Upper lobe of right lung (tissue), 1 donor: ENCODE measurements around the gene KAT6B. TPM values are rescaled to one million over a fixed set of nuclear protein-coding genes. Genes with fewer than 3 reads are reported as not detected.

Experiments
- ATAC-seq: fragments of 200-7000 bp; cut with Tn5 transposase; one replicate; pipeline ENCODE4 v1.9.1; 2020; ENCODE audit warnings: mild to moderate bottlenecking, moderate library complexity
- DNase-seq: peaks from one replicate; pipeline ENCODE4 v3.0.0-alpha.2; 2020
- H3K27ac ChIP-seq: fragments of 200-600 bp; one replicate; pipeline ENCODE4 v1.8.0; 2022
- H3K27me3 ChIP-seq: fragments of 200-600 bp; one replicate; pipeline ENCODE4 v1.8.0; 2022; ENCODE audit warnings: mild to moderate bottlenecking
- H3K36me3 ChIP-seq: fragments of 200-600 bp; one replicate; pipeline ENCODE4 v1.8.0; 2022
- H3K4me1 ChIP-seq: fragments of 200-600 bp; one replicate; pipeline ENCODE4 v1.8.0; 2022
- H3K4me3 ChIP-seq: fragments of 200-600 bp; one replicate; pipeline ENCODE4 v1.8.0; 2022; ENCODE audit warnings: mild to moderate bottlenecking
- H3K9me3 ChIP-seq: fragments of 200-600 bp; one replicate; pipeline ENCODE4 v1.8.0; 2022
- intact Hi-C: fragments of 100-400 bp; cut with DNase I; formaldehyde crosslinking; loops from one replicate; pipeline ENCODE4 v1.11.0; 2022
- total RNA-seq: library from RNA; stranded (reverse); fragmentation: NEBNext Ultra II Directional; extraction: Animal tissue kit (Norgen Biotek cat#: 25700); gene quantifications from one replicate; pipeline ENCODE4 v1.2.1, GENCODE V29; 2021
- TF ChIP-seq, protein P1 (sequence below): fragments of 200-600 bp; IDR thresholded peaks from one replicate; pipeline ENCODE4 v1.8.0; 2022; ENCODE audit warnings: antibody characterized with exemption
- donor health status: DM: no; HTN: yes; CAD: no; lungs with severe emphysema.

Gene KAT6B
- total RNA-seq, 1 donor from 2014 or later = 45.4 TPM

DNA sequence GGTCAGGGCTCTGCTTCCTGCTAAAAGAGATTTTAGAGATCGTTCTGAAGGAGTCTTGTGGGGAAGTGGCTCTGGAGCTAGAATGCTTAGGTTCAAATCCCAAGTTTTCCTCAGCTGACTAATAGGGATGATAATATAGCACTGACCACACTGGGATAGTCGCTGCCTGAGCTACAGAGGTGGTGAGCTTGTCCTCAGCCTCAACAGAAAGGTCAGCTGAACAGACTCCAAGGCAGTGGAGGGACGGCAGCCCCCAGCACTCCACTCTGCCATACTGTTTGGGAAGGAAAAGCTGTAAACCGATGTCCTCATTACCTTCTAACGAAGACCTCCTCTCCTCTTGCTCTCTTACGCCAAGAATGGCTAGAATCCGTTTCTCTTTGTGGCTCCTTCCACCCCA lies 36.2 kb downstream of the KAT6B start:
- peaks cover 23% of the 10 kb centered on the region for H3K4me1 ChIP-seq
- intact Hi-C loops = no loop called here
- H3K4me3 ChIP-seq = no peak overlapping the region
- H3K27me3 ChIP-seq = no peaks in the 10 kb centered on the region
- ATAC-seq (no peak), DNase-seq (no peak)
- H3K27ac ChIP-seq = no peak overlapping the region
- no peaks in the 10 kb centered on the region for H3K9me3 ChIP-seq
- TF ChIP-seq, protein P1, sequence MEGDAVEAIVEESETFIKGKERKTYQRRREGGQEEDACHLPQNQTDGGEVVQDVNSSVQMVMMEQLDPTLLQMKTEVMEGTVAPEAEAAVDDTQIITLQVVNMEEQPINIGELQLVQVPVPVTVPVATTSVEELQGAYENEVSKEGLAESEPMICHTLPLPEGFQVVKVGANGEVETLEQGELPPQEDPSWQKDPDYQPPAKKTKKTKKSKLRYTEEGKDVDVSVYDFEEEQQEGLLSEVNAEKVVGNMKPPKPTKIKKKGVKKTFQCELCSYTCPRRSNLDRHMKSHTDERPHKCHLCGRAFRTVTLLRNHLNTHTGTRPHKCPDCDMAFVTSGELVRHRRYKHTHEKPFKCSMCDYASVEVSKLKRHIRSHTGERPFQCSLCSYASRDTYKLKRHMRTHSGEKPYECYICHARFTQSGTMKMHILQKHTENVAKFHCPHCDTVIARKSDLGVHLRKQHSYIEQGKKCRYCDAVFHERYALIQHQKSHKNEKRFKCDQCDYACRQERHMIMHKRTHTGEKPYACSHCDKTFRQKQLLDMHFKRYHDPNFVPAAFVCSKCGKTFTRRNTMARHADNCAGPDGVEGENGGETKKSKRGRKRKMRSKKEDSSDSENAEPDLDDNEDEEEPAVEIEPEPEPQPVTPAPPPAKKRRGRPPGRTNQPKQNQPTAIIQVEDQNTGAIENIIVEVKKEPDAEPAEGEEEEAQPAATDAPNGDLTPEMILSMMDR = no peak
- no peaks in the 10 kb centered on the region for H3K36me3 ChIP-seq

DNA sequence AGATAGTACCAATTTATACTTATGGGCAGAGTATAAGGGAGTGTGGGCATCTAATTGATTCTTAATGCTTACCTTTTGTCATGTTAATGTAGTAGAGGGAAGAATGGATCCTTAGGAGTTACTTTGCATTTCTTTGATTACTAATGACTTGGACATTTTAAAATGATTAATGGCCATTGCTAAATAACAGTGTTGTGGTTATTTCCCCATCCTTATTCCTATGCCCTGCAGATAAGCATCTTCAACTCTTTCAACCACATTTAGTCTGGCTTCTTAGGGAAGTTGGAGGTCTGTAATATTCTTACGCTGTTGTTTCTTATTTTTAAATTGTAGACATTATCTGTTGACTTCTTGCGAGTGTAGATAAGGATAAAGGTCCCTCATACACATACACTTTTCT lies 37.2 kb downstream of the KAT6B start:
- Histone ChIP-seq H3K27me3 (no peaks in the 10 kb centered on the region), H3K4me3 (no peak overlapping the region), H3K4me1 (peaks cover 24% of the 10 kb centered on the region), H3K36me3 (no peaks in the 10 kb centered on the region), H3K27ac (no peak overlapping the region), H3K9me3 (no peaks in the 10 kb centered on the region)
- TF ChIP-seq, protein P1 = no peak
- intact Hi-C loops = no loop called here
- no peak for ATAC-seq
- DNase-seq = no peak

DNA sequence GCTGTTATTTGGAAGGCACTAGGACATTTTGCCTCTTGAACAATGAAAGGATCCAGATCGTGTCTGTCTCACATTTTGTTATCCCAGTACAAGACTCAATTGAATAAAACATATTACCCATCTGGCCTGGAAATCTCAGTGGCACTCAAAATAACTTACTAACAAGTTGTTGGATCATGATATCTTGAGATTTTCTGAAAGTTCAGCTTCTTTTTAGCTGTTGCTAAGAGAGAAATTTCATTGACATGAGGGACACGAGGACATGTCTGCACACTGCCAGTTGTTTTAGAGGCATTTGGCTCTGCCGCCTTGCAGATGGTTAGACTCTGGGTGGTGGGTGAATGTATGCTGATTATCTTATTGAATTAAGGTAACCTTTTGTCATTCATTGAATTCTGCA lies 41.0 kb downstream of the KAT6B start:
- Histone ChIP-seq H3K27me3 (no peaks in the 10 kb centered on the region), H3K9me3 (no peaks in the 10 kb centered on the region), H3K27ac (no peak overlapping the region), H3K4me1 (peaks cover 13% of the 10 kb centered on the region), H3K36me3 (no peaks in the 10 kb centered on the region), H3K4me3 (no peak overlapping the region)
- DNase-seq (no peak), ATAC-seq (no peak)
- TF ChIP-seq, protein P1 = no peak
- intact Hi-C loops = no loop called here

DNA sequence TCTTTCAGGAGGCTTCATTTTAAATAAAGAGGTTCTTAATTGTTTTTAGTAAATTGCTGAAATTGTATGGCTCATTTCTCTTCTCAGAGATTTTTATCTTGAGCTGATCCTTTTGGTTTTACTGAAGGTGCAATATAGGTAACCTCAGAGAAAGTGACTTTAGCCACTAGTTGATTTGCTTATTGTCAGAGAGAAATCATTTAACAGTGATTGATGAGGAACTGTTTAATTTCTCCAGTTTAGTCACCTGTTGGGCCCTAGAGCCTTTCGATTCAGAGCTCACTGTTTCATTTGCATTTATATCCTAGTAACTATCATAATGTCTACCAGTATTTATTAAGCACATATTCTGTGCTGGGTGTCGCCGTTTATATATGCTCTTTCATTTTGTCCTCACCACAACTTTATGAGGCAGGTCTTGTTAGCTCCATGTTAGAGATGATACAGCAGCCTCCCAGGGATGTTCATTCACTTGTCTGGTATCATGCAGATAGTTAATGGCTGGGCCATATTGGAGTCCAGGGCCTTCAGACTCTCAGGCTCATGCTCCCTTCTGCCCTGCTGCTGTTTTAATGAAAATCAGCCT lies 42.1 kb downstream of the KAT6B start:
- H3K27me3 ChIP-seq = no peaks in the 10 kb centered on the region
- no peak overlapping the region for H3K27ac ChIP-seq
- ATAC-seq = no peak
- TF ChIP-seq, protein P1 = no peak
- H3K4me1 ChIP-seq = peaks cover 12% of the 10 kb centered on the region
- no peaks in the 10 kb centered on the region for H3K9me3 ChIP-seq
- no peak for DNase-seq
- H3K36me3 ChIP-seq = no peaks in the 10 kb centered on the region
- intact Hi-C loops = no loop called here
- no peak overlapping the region for H3K4me3 ChIP-seq

DNA sequence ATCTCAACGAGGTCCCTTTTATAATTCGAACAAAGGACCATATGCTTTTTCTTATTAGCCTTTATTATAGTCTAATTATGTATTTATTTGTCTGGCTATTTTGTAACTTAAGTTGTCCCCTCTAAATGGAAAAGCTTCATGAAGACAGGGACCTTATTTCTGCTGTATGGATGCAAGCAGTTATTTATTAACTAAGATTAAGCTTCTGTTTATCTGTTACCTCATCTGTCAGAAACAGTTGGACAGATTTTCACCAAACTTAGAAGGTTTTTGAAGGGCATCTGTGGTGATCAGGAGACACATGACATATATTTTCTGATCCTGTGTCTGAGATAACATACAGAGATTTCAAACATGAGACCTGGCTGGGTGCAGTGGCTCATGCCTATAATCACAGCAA lies 43.2 kb downstream of the KAT6B start:
- no peaks in the 10 kb centered on the region for H3K9me3 ChIP-seq
- DNase-seq = no peak
- H3K27ac ChIP-seq = no peak overlapping the region
- H3K27me3 ChIP-seq = no peaks in the 10 kb centered on the region
- intact Hi-C loops = no loop called here
- no peak overlapping the region for H3K4me3 ChIP-seq
- TF ChIP-seq, protein P1 = no peak
- peaks cover 12% of the 10 kb centered on the region for H3K4me1 ChIP-seq
- H3K36me3 ChIP-seq = no peaks in the 10 kb centered on the region
- ATAC-seq = no peak

DNA sequence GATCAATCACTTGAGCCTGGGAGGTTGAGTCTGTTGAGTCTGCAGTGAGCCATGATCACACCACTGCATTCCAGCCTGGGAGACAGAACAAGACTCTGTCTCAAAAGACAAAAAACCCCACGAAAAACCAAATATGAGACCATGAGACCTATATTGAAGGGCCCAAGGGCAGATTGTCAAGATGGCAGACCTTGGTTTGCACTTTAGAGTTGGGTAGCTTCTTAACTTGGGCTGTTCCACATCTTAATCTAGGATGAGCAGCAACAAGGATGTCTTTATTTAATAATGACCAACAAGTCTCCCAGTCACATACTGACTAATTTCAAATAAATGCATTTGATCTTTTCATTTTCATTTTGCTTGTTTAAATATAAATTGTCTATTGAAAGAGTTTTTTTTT lies 43.8 kb downstream of the KAT6B start:
- no peak for ATAC-seq
- intact Hi-C loops = no loop called here
- no peak overlapping the region for H3K27ac ChIP-seq
- peaks cover 12% of the 10 kb centered on the region for H3K4me1 ChIP-seq
- H3K9me3 ChIP-seq = no peaks in the 10 kb centered on the region
- TF ChIP-seq, protein P1 = no peak
- no peak overlapping the region for H3K4me3 ChIP-seq
- H3K27me3 ChIP-seq = no peaks in the 10 kb centered on the region
- no peak for DNase-seq
- no peaks in the 10 kb centered on the region for H3K36me3 ChIP-seq
